ENCODE measurements around the gene ZC3H12D.

The ZC3H12D gene

GRCh38 chr6:149482545-149483333 is 2.1 kb downstream of the ZC3H12D start:
- H3K27ac ChIP-seq: no peak overlapping the region
- TF ChIP-seq, protein P1, sequence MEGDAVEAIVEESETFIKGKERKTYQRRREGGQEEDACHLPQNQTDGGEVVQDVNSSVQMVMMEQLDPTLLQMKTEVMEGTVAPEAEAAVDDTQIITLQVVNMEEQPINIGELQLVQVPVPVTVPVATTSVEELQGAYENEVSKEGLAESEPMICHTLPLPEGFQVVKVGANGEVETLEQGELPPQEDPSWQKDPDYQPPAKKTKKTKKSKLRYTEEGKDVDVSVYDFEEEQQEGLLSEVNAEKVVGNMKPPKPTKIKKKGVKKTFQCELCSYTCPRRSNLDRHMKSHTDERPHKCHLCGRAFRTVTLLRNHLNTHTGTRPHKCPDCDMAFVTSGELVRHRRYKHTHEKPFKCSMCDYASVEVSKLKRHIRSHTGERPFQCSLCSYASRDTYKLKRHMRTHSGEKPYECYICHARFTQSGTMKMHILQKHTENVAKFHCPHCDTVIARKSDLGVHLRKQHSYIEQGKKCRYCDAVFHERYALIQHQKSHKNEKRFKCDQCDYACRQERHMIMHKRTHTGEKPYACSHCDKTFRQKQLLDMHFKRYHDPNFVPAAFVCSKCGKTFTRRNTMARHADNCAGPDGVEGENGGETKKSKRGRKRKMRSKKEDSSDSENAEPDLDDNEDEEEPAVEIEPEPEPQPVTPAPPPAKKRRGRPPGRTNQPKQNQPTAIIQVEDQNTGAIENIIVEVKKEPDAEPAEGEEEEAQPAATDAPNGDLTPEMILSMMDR (conservative IDR thresholded peaks at IDR 0.05): no peak
- TF ChIP-seq ZFX (IDR thresholded peaks at IDR 0.05): no peak

GRCh38 chr6:149480502-149481280 is 4.1 kb downstream of the ZC3H12D start:
- TF ChIP-seq ZFX (IDR thresholded peaks at IDR 0.05): no peak
- TF ChIP-seq, protein P1 (conservative IDR thresholded peaks at IDR 0.05): no peak
- no peak overlapping the region for H3K27ac ChIP-seq

GRCh38 chr6:149478631-149479314 is 6.0 kb downstream of the ZC3H12D start:
- no peak overlapping the region for H3K27ac ChIP-seq
- no peak for TF ChIP-seq ZFX (IDR thresholded peaks at IDR 0.05)
- TF ChIP-seq, protein P1 (conservative IDR thresholded peaks at IDR 0.05): no peak

DNA sequence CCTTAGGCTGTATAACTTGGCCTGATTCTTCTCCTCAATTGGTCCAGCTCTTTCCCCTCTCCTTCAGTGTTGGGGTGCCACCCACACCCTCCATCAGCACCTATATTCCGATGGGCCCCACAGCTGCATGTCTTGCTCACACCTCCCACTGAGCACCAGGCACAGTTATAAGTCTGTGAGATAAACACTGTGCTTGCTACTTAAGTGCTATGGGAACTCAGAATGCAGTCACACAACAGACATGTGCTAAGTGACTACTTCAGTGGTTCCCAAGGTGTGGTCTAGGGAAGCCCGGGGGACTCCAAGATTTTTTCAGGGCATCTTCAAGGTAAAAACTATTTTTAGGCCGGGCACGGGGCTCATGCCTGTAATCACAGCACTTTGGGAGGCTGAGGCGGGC is 7.3 kb downstream of the ZC3H12D start:
- no peak overlapping the region for H3K27ac ChIP-seq
- TF ChIP-seq, protein P1 (conservative IDR thresholded peaks at IDR 0.05): no peak
- TF ChIP-seq ZFX (IDR thresholded peaks at IDR 0.05): no peak

- no peak overlapping the region for H3K27ac ChIP-seq
- TF ChIP-seq ZFX (IDR thresholded peaks at IDR 0.05): no peak
- TF ChIP-seq, protein P1 (conservative IDR thresholded peaks at IDR 0.05): no peak
Measured at GRCh38 chr6:149476789-149477455, 7.9 kb downstream of the ZC3H12D start.

- TF ChIP-seq, protein P1 (conservative IDR thresholded peaks at IDR 0.05): no peak
- no peak for TF ChIP-seq ZFX (IDR thresholded peaks at IDR 0.05)
- no peak overlapping the region for H3K27ac ChIP-seq
Measured at GRCh38 chr6:149474108-149474935, 10.5 kb downstream of the ZC3H12D start.

Data from C4-2B (cell line).